HG02885 (cell line): ENCODE data around the gene PCBP3.

ENCODE experiments used
- ATAC-seq: cut with Tn5 transposase; IDR thresholded peaks from one replicate; pipeline ENCODE4 v1.9.1; 2021; ENCODE audit warnings: mild to moderate bottlenecking; ENCODE audit not compliant: unreplicated experiment, poor library complexity

The PCBP3 gene

GRCh38 chr21:45867041-45867666, 223.6 kb downstream of the PCBP3 start:
- no peak for ATAC-seq

DNA sequence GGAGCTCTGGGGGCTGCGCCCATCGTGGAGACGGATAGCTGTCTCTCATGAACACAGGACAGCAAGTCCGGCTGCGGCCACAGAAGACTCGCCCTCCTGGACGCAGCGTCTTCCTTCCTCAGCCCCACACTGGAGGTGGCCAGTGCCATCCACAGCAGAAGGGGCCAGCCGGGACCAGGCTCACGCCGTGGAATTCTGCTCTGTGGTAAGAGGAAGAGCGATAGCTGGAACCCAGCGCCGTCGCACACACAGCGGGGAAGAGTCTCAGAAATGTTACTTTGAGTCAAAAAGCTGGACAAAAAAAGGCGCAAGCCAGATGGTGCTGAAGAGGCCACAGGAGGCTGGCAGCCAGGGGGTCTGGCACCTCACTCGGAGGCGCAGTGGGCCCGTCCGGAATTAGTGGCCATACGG, 224.2 kb downstream of the PCBP3 start:
- ATAC-seq = no peak

- ATAC-seq = no peak
Measured at GRCh38 chr21:45868086-45868485, 224.6 kb downstream of the PCBP3 start.

DNA sequence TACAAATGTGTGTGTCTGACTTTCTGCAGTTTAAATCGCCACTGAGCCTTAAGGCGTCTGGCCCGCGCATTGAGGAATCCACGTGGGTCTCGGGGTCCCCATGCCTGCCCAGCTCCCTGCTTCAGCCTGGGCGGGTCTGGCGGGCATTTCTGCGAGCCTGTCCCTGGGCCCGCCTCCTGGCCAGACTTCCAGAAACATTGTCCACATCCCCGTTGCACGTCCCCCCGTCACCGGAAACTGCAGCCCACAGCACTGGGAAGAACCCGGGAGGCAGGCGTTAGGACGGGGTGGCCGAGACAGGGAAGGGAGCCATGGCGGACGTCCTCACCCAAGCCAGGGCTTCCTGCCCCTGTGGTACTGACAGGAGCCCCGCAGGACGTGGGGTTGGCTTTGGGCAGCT, 225.0 kb downstream of the PCBP3 start:
- no peak for ATAC-seq

DNA sequence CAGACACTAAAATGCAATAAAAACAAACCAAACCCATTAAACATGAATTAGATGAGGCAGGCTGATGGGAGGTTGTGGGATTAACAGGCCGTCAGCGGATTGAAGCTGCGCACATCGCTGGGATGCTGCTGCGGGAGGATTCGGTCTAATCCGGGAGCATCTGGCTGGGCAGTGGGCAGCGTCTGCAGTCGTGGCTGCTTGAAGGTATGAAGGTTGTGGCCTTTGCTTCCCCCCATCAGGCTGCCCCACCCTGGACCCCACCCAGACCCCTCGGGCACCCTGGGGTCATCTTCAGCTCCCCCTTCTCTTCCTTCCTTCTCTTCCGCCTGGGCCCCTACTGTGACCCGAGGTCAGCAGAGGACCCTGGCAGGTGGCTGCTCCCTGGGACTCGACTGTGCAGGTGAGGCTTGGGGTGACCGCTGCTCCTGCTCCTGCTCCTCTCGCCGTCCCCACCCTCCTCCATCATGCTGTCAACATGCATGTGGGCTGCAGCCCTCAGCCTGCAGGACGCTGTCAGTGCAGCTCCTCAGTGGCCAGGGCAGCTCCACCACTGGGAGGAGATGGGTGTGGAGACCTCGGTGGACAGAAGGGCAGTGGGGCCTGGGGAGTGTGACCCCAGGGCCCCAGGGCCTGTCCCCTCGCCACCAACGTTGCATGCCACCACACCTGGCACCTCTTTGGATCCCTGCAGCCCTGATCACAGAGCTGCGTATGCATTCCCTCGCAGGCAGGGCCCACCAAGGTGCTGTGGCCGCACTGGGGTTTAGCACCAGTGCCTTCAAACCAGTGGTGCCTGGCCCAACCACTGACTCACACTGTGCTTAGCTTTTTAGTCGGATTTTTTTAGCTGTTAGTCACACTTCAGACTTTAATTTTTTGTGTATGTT, 225.8 kb downstream of the PCBP3 start:
- ATAC-seq = no peak

GRCh38 chr21:45870421-45870820, 226.9 kb downstream of the PCBP3 start:
- no peak for ATAC-seq

GRCh38 chr21:45870851-45871615, 227.5 kb downstream of the PCBP3 start:
- no peak for ATAC-seq

DNA sequence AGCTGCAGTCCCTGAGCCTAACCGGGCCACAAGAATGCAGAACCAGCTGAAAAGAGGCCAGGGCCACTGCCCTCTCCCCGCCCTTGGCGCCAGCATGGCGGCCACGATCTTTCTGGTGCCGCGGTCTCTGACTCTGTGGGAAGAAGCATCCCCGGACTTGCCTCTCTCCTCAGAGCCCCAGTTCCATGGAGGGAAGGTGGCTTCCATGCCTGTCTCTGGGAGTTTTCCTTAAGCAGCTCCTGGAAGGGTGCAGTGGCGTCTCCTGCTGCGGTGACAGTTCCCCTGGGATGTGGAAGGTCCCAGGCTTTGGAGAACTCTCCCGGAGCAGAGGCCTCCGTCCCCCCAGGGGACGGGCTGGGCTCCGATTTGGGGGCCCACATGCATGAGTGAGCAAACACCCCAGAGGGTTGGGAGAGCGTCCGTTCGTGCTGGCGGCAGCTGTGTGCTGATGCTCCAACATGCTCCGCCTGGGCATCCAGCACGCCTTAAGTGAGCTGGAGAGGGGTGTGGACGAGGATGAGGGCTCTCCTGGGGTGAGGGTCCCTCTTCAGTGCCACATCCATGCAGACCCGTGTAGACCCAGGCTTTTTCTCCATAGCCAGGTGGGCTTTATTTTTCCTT, 228.2 kb downstream of the PCBP3 start:
- no peak for ATAC-seq

DNA sequence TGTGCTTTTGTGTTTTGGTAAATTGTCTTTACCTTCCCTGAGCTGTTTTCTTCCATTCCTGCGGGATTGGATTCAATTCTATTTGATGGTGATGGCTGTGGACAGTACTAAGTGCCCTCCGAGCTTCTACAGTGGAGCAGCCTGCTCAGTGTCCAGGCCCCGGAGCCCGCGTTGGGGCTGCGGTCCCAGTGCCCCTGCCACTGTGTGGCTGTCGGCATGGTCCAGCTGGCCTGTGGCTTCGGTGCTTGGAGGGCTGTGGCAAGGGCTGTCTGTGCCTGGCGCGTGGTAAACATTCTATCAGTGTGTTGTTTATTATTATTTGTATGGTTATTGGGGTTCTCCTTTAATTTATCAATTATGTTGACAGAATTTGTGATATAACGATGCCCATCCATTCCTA, 228.9 kb downstream of the PCBP3 start:
- no peak for ATAC-seq

GRCh38 chr21:45872902-45873301, 229.4 kb downstream of the PCBP3 start:
- ATAC-seq = no peak

DNA sequence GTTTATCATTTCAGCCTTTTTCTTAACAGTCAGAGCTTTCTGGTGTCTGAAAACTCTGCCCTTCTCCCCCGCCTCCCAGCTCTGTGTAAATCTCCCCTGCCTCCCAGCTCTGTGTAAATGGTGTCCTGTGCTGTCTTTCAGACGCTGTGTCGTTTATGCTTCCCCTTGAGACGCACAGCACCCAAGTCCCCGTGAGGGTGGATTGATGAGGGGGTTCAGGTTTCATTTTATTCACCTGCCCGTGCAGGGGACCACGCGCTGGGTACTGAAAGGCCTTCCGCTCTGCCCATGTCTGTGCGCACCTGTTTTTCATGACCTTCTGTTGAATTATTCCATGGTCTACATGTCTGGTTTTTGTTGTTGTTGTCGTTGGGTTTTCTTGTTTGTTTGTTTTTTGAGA, 229.9 kb downstream of the PCBP3 start:
- ATAC-seq = no peak

GRCh38 chr21:45873866-45874265, 230.3 kb downstream of the PCBP3 start:
- no peak for ATAC-seq

GRCh38 chr21:45874716-45875415, 231.3 kb downstream of the PCBP3 start:
- no peak for ATAC-seq

GRCh38 chr21:45875416-45875760, 231.9 kb downstream of the PCBP3 start:
- ATAC-seq = no peak

DNA sequence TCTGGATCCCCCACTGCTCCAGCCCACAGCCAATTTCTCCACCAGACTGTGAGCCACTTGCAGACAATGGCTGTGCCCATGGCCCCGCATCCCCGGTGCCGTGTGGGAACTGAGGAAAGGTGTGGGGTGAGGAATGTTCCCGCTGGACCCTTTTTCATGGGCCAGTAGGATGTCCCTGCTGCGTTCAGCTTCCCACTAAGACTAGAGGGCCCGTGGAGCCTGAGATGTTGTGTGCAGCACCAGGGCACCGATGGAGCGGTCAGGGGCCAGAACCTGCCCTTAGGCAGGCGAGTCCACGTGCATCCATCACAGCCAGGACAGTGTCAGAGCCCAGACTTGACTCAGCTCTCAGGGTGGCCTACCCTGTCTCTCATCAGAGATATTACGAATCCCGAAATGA, 232.4 kb downstream of the PCBP3 start:
- ATAC-seq = no peak

- ATAC-seq = no peak
Measured at GRCh38 chr21:45876381-45877170, 233.1 kb downstream of the PCBP3 start.

DNA sequence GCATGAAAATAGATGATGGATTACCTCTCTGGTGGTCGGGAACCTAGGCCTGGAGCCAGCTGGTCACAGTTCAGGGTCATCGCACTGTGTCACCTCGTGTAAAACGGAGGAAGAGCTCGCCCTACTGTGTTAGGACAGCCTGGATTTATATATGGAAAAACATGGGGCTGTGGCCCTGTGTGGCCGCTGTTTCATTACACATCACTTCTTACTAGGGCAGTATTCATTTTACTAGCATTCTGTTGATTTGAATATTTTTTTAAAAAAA, 233.6 kb downstream of the PCBP3 start:
- ATAC-seq = no peak

- ATAC-seq = no peak
Measured at GRCh38 chr21:45877821-45878469, 234.4 kb downstream of the PCBP3 start.
